EL (cell line): ENCODE measurements around the gene MTCL1.
"Not testable (repeated sequence)": the region's sequence is repeated elsewhere in the genome, so short reads cannot be mapped to it uniquely, and the experiment has no call there.

ENCODE experiments used
- DNase-seq: peaks from one replicate; pipeline ENCODE4 v3.0.0-alpha.2; 2016

The MTCL1 gene

DNA sequence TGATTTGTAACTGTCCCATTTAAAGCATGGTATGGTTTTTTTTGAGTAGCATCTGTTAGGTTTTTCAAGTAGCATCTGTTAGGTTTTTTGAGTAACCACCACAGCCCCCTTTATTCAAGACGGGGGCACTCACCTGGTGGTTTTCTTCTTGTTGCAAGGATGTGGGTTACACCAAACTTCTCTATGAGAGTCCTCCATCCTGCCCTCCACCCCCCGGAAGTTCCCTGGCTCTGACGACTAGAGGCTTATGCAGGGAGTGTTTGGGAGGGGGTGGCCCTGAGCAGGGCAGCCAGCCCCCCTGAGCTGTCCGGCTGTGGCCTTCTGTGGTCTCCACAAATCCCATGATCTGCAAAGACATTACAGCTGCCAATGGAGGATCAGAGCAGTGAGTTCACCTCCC lies 39.3 kb downstream of the MTCL1 start:
- no peak for DNase-seq

DNA sequence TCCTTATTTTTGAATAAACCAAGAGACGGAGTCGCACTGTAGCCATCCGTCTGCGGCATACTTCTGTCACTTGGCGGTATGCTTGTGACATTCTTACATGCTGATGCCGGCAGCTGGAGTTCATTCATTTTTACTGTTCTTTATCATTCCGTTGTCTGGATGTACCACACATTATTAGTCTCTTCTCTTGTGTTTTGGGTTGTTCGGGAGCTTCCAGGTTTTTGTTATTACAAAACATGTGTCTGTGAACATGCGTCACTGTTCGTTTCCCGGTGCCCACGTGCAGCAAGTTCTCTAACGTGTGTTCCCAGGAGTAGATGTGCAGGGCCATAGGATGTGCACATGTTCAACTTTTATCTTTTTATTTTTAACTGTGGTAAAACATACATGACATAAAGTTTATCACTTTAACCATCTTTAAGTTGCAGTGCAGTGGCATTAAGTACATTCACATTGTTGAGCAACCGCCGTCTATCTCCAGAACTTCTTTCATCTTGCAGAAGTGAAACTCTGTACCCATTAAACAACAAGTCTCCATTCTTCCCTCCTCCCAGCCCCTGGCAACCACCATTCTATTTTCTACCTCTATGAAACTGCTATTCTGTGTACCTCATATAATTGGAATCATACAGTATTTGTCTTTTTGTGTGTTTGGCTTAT lies 40.1 kb downstream of the MTCL1 start:
- DNase-seq: peak; percentile 34

GRCh38 chr18:8747440-8747937 lies 42.1 kb downstream of the MTCL1 start:
- peak; percentile 93 for DNase-seq

GRCh38 chr18:8749492-8749891 lies 44.1 kb downstream of the MTCL1 start:
- no peak for DNase-seq

DNA sequence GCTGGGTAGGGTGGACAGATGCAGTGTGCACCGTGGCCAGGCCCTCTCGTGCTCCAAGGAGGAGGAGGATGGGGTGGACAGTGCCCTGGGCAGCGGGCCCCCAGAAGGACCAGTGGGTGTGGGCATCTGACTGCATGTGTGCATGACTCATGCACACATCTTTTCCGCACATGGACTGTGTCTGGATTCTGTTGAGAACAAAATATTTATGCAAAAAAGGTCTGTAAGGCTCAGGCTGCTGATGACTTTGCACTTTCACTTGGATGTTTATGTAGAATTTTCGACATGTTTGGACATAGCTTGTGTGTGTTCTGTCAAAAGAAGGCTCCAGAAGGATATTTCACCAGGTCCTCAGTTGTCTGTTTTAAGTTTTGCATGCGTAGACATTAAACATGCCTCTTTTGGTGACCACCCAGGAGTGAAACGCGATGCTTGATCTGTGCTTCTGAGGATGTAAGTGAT lies 45.6 kb downstream of the MTCL1 start:
- DNase-seq: peak; percentile 91

DNA sequence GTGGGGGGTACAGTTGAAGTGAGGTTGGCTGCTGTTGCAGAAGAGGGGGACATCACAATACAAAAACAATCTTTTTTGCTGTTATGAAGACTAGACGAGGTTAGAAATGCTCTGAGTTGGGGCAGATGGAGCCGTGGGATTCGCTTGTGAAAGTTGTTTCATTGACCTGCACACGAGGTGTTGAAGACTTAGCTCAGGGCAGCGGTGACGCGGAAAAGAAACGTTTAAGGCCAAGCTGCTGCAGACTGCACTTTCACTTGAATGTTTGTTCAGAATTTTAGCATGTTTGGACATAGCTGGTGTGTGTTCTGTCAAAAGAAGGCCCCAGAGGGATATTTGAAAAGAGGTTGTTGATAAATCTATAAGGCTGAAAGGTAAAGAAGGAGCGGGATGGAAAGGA lies 46.3 kb downstream of the MTCL1 start:
- no peak for DNase-seq

- no peak for DNase-seq
Observed at GRCh38 chr18:8752329-8752728, 47.0 kb downstream of the MTCL1 start.

- DNase-seq: peak; percentile 78
Observed at GRCh38 chr18:8754995-8755960, 49.9 kb downstream of the MTCL1 start.

- no peak for DNase-seq
Observed at GRCh38 chr18:8756571-8756970, 51.2 kb downstream of the MTCL1 start.

DNA sequence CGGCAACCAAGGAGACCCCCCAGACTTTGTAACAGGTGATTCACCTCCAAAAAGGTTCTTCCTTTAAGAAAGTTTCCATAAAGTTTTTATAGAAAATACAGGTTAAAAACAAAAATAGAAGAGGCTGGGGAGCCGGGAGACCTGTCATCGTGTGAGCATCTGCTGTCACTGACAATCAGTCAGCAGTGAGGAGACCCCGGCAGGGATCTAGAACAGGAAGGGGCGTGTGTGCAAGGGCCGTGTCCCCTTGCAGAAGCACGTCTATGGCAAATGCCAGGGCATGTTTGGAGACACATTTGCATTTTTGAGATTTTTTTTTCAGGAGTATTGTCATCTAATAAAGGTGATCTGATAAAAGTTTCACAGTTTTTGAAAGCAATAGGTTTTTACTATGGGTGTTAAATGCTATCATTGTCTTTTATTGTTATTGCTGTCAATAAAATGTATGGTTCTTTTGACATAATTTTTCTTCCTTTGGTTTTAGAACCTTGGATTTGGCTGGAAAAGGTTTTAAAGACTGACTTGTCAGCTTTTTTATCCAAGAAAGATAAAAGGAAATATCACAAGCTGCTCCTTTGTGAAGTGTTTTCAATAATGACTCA lies 52.1 kb downstream of the MTCL1 start:
- no peak for DNase-seq

- no peak for DNase-seq
Observed at GRCh38 chr18:8758466-8758865, 53.1 kb downstream of the MTCL1 start.

- no peak for DNase-seq
Observed at GRCh38 chr18:8760984-8761383, 55.6 kb downstream of the MTCL1 start.

- DNase-seq: not testable (repeated sequence)
Observed at GRCh38 chr18:8761535-8761934, 56.2 kb downstream of the MTCL1 start.

DNA sequence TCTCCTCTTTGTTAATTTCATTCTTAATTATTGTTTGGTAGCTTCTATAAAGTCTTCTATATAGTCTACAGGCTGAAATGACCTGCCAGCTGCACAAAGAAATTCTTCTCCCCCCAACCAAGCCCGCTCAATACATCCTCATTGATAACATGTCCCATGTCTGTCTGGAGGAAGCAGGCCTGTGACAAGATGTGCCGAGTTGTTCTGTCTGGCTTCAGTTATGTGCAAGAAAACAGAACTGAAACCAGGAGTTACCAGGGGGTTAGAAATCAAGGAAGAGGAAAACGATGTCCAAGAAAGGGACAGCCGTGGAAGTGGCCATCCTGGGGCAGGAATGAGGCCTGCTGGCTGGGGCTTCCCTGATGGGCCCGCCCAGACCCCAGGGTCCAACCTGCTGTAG lies 57.6 kb downstream of the MTCL1 start:
- no peak for DNase-seq

DNA sequence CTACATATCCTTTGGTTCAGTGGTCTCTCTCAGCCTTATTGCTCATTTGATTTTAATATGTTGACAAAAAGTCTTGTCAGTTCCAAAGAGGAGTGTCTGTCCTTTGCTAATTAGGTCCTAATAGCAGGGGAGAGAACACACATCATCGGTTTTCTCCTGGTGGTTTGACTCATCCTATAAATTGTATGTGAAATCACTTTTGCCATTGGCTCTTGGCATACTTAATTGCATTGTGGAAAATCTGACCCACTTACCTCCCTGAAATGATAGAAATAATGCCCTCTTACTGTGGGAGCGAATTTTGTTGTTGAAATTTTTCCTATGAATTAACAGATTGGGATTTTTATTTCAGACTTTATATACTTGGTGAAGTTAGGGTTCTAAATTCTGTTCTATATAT lies 58.3 kb downstream of the MTCL1 start:
- no peak for DNase-seq

GRCh38 chr18:8765783-8766463 lies 60.6 kb downstream of the MTCL1 start:
- DNase-seq: no peak

DNA sequence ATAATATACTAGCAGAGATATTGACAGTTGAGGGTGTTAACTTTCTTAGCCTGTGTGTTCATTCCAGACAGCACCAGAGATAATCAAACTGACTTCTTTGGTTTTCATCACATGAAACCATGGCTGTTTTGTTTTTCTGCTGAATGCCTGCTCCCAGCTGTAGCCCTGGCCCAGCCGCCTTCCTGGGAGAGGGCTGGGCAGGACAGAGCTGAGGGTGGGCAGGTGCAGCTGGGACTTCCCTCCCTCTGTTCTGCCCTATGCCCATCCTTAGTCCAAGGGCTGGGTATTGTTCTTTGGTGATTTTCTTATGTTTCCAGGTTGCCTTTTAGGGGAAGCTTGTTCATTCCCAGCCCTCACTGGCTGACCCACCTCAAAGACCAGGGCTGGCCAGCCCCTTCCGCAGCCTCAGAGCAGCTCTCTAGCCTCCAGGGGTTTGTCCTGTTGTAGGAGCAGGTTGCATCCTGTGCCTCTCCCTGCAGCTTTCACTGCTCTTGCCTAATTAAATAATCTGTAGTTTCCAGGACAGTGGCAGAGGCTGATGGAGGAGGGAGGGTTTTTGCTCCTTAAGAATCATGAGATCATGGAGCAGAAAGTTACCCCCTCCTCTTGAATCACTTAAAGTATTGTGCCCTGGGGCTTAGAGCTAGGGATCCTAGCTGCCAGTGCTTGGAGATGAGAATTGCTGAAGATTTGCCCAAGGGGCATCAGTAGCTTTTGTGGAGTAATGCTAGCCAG lies 61.4 kb downstream of the MTCL1 start:
- no peak for DNase-seq

- no peak for DNase-seq
Observed at GRCh38 chr18:8767340-8767739, 62.0 kb downstream of the MTCL1 start.

GRCh38 chr18:8769509-8770095 lies 64.2 kb downstream of the MTCL1 start:
- DNase-seq: no peak

DNA sequence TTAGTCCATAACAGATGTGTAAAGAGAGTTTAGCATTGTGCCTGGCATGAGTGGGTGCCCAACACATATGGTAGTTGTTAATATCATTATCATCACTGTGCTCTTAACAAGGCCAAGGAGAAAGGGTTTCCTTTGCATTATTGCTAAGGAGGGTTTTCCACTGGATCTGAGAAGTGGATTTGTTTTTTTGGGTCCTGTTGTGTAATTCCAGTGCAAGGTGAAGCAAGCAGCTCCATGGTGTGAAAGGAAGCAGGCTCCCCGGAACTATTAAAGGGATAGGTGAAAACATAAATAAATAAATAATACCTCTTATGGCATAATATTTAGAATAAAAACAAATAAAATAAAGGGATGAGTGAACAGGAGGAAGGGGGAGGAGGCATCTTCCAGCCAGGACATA lies 65.3 kb downstream of the MTCL1 start:
- DNase-seq: no peak

DNA sequence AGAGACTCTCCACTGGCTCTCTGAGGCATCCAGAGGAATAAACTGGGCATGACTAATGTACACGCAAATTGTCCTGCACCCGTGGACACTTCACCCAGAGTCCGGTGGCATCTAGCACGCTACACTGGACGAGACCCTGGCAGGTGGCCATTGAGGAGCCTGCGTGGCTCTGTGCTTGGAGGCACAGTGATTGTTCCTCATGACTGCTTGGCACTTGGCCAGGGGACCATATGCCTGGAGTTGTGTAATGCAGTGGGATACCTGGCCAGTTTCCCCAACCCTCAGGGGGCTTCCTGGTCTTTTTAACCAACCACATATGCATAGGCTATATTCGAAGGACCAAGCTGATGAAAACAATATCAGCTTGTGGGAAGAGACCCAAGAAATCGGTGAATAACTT lies 66.6 kb downstream of the MTCL1 start:
- DNase-seq: no peak

GRCh38 chr18:8773980-8774379 lies 68.6 kb downstream of the MTCL1 start:
- no peak for DNase-seq
